ENCODE measurements around the gene DNASE1L1.

DNA sequence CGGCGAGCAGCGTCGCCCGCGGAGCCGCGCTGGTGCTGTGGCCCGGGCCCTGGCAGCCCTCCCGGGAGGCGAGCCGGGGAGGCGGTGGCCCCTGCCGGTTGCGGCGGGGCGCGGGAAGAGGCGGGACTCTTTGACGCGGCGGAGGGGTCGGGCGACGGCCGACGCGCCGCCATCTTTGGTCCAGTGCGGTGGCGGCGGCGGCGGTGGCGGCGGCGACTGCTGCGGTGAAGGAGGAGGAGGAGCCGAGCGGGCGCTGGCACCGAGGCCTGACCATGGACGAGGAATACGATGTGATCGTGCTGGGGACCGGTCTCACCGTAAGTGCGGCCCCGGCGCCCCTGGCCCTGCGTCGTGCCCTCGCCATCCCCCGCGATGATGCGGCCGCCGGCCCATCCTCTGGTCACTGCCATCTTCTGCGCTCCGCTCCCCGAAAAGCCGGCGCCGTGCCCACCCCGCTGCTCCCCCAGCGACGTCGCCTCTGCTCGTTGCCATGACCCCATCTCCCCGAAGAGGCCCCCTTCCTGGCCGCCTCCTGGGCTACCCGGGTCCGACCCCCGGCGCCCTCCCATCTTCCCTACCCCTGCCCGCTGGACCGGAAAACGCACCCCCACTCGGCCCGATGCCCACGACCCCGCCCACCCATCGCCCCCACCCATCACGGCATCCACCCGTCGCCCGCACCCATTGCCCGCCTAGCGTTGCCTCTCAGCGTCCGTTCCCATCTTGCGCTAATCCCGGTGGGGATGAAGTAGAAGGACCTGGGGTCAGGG lies 28.1 kb upstream of the DNASE1L1 start, which contains the start of gene GDI1:
- TF ChIP-seq, protein P1, sequence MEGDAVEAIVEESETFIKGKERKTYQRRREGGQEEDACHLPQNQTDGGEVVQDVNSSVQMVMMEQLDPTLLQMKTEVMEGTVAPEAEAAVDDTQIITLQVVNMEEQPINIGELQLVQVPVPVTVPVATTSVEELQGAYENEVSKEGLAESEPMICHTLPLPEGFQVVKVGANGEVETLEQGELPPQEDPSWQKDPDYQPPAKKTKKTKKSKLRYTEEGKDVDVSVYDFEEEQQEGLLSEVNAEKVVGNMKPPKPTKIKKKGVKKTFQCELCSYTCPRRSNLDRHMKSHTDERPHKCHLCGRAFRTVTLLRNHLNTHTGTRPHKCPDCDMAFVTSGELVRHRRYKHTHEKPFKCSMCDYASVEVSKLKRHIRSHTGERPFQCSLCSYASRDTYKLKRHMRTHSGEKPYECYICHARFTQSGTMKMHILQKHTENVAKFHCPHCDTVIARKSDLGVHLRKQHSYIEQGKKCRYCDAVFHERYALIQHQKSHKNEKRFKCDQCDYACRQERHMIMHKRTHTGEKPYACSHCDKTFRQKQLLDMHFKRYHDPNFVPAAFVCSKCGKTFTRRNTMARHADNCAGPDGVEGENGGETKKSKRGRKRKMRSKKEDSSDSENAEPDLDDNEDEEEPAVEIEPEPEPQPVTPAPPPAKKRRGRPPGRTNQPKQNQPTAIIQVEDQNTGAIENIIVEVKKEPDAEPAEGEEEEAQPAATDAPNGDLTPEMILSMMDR (IDR thresholded peaks at IDR 0.05) = no peak
- TF ChIP-seq POLR2A (IDR thresholded peaks at IDR 0.05) = peak; percentile 34
